DND-41 (cell line): ENCODE data around the gene FBLN1.

Source experiments
- EZH2 ChIP-seq: IDR thresholded peaks from 3 replicates; pipeline ENCODE4 v1.6.1; 2012; ENCODE audit warnings: borderline replicate concordance, low read depth, mild to moderate bottlenecking, moderate library complexity, low read length, inconsistent platforms; ENCODE audit not compliant: severe bottlenecking
- TF ChIP-seq, protein P1 (sequence below): IDR thresholded peaks from 2 replicates; pipeline ENCODE4 v1.5.1; 2012; ENCODE audit warnings: borderline replicate concordance, low read length, moderate library complexity, mild to moderate bottlenecking; ENCODE audit not compliant: poor library complexity, severe bottlenecking; ENCODE audit errors: extremely low read depth

DNA sequence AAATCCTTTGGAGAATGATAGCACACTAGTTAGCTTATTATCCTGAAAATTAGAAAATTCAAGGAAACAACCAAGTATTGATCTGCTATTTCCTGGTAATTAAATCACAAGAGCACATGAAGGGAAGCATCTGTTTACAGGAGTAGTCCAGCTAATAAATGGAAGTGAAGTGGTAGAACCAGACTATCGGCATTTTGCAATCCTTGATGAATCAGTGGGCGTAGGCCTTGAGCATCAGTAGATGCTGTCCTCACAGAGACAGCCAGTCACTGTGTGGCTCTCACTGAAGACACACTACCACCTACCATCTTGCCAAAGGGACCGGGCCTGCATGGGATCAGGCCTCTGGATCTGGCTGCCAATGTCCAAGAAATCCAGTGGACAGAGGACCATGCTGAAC is 69.8 kb downstream of the FBLN1 start:
- TF ChIP-seq, protein P1, sequence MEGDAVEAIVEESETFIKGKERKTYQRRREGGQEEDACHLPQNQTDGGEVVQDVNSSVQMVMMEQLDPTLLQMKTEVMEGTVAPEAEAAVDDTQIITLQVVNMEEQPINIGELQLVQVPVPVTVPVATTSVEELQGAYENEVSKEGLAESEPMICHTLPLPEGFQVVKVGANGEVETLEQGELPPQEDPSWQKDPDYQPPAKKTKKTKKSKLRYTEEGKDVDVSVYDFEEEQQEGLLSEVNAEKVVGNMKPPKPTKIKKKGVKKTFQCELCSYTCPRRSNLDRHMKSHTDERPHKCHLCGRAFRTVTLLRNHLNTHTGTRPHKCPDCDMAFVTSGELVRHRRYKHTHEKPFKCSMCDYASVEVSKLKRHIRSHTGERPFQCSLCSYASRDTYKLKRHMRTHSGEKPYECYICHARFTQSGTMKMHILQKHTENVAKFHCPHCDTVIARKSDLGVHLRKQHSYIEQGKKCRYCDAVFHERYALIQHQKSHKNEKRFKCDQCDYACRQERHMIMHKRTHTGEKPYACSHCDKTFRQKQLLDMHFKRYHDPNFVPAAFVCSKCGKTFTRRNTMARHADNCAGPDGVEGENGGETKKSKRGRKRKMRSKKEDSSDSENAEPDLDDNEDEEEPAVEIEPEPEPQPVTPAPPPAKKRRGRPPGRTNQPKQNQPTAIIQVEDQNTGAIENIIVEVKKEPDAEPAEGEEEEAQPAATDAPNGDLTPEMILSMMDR: no peak
- TF ChIP-seq EZH2: no peak
